Inferior parietal cortex (tissue), 1 donor: Measurements from ENCODE around the gene DLG4.
"Not testable (repeated sequence)": the region's sequence is repeated elsewhere in the genome, so short reads cannot be mapped to it uniquely, and the experiment has no call there.

Experiments
- DNase-seq: peaks from one replicate; pipeline ENCODE4 v3.0.0-alpha.2; 2016; ENCODE audit errors: extremely low spot score

The DLG4 gene

GRCh38 chr17:7184091-7184488 is 35.5 kb downstream of the DLG4 start:
- DNase-seq: no peak

GRCh38 chr17:7183433-7184090 is 36.1 kb downstream of the DLG4 start:
- DNase-seq: no peak

- DNase-seq: not testable (repeated sequence)
These were observed 37.5 kb downstream of the DLG4 start for GRCh38 chr17:7182101-7182500.

- DNase-seq: no peak
These were observed 40.0 kb downstream of the DLG4 start, which contains the start of gene ASGR1 for GRCh38 chr17:7179317-7180254. ASGR1 (minus strand) TSS chr17:7179370; CDS start chr17:7178563, 807 bp downstream.

- DNase-seq: no peak
These were observed 40.7 kb downstream of the DLG4 start for GRCh38 chr17:7178973-7179316.

GRCh38 chr17:7177954-7178477 is 41.6 kb downstream of the DLG4 start:
- DNase-seq: no peak

- peak; percentile 78 for DNase-seq
These were observed 42.3 kb downstream of the DLG4 start for GRCh38 chr17:7177191-7177953.

- no peak for DNase-seq
These were observed 42.8 kb downstream of the DLG4 start for GRCh38 chr17:7176841-7177190.

GRCh38 chr17:7176107-7176840 is 43.4 kb downstream of the DLG4 start:
- no peak for DNase-seq

- no peak for DNase-seq
These were observed 44.3 kb downstream of the DLG4 start for GRCh38 chr17:7175330-7175733.

GRCh38 chr17:7174603-7175326 is 44.9 kb downstream of the DLG4 start:
- DNase-seq: no peak

- DNase-seq: no peak
These were observed 45.7 kb downstream of the DLG4 start for GRCh38 chr17:7173687-7174602.

GRCh38 chr17:7172522-7173191 is 47.0 kb downstream of the DLG4 start:
- not testable (repeated sequence) for DNase-seq

- not testable (repeated sequence) for DNase-seq
These were observed 50.1 kb downstream of the DLG4 start for GRCh38 chr17:7169565-7169908.

- DNase-seq: not testable (repeated sequence)
These were observed 50.6 kb downstream of the DLG4 start for GRCh38 chr17:7168841-7169564.

- DNase-seq: no peak
These were observed 51.8 kb downstream of the DLG4 start for GRCh38 chr17:7167832-7168231.

GRCh38 chr17:7166873-7167272 is 52.8 kb downstream of the DLG4 start:
- DNase-seq: no peak

- not testable (repeated sequence) for DNase-seq
These were observed 60.1 kb downstream of the DLG4 start for GRCh38 chr17:7159571-7159970.
